Panc1 (cell line): ENCODE measurements around the gene MAMSTR. TPM values are rescaled to one million over a fixed set of nuclear protein-coding genes. Genes with fewer than 3 reads are reported as not detected.

Experiments used
- ATAC-seq: fragments of 200-7000 bp; cut with Tn5 transposase; 2 replicates; pipeline ENCODE4 v1.9.1; 2020; ENCODE audit warnings: mild to moderate bottlenecking, moderate library complexity
- BruUV-seq: library from RNA; stranded (reverse); fragments of 400-500 nt; replicated peaks from 2 replicates; lab custom pipeline; 2021; lab: Mats Ljungman, UMichigan
- CTCF ChIA-PET: fragments of 300-600 bp; sonication (Branson Sonifier 250); formaldehyde crosslinking; loops from one replicate; lab custom pipeline; 2022; ENCODE audit warnings: antibody characterized with exemption; lab: Charles Lee
- POLR2A ChIA-PET: fragments of 300-600 bp; sonication (Branson Sonifier 250); formaldehyde crosslinking; loops from one replicate; lab custom pipeline; 2022; ENCODE audit warnings: antibody characterized with exemption; lab: Charles Lee
- DNase-seq: peaks from one replicate; pipeline ENCODE4 v3.0.0-alpha.2; 2010; ENCODE audit warnings: low read depth, low spot score
- H3K27ac ChIP-seq: 2 replicates; pipeline ENCODE4 v1.5.1; 2011; ENCODE audit warnings: mild to moderate bottlenecking, low read length, inconsistent platforms
- H3K27me3 ChIP-seq: fragments of 200-500 bp; sonication (Bioruptor generic); 2 replicates; pipeline ENCODE4 v1.6.0; 2014; ENCODE audit warnings: low read length, inconsistent platforms; ENCODE audit not compliant: control insufficient read depth, insufficient read depth
- H3K36me3 ChIP-seq: fragments of 200-500 bp; sonication (Bioruptor generic); 2 replicates; pipeline ENCODE4 v1.5.1; 2014; ENCODE audit warnings: inconsistent platforms, mild to moderate bottlenecking, low read length, moderate library complexity; ENCODE audit not compliant: control insufficient read depth, insufficient read depth
- H3K4me1 ChIP-seq: 2 replicates; pipeline ENCODE4 v1.5.1; 2011; ENCODE audit warnings: inconsistent platforms, mild to moderate bottlenecking, low read length, moderate library complexity; ENCODE audit not compliant: control insufficient read depth, insufficient read depth
- H3K4me3 ChIP-seq, 2 experiments: 2 replicates each; pipeline ENCODE4 v1.5.1; 2011 to 2012; ENCODE audit warnings: low read depth in 2 of 2, low read length in 2 of 2, mild to moderate bottlenecking in 2 of 2, inconsistent platforms in 1 of 2, moderate library complexity in 1 of 2
- H3K9me3 ChIP-seq: fragments of 200-500 bp; sonication (Bioruptor generic); 2 replicates; pipeline ENCODE4 v1.5.1; 2014; ENCODE audit warnings: low read depth, mild to moderate bottlenecking, inconsistent platforms, low read length, moderate library complexity; ENCODE audit not compliant: control insufficient read depth, insufficient read depth
- CTCF ChIP-seq: fragments of 450-650 bp; IDR thresholded peaks from 2 replicates; pipeline ENCODE4 v1.5.1; 2017; ENCODE audit warnings: mild to moderate bottlenecking
- POLR2AphosphoS5 ChIP-seq: IDR thresholded peaks from 2 replicates; pipeline ENCODE4 v1.6.1; 2012; ENCODE audit warnings: mild to moderate bottlenecking, low read depth, low read length, moderate library complexity
- SIN3A ChIP-seq: IDR thresholded peaks from 2 replicates; pipeline ENCODE4 v1.6.1; 2012; ENCODE audit warnings: low read depth, mild to moderate bottlenecking, low read length, moderate library complexity, borderline replicate concordance; ENCODE audit not compliant: insufficient read depth
- TCF7L2 ChIP-seq: IDR thresholded peaks from 2 replicates; pipeline ENCODE4 v1.6.1; 2011; ENCODE audit warnings: mild to moderate bottlenecking, low read depth, low read length, inconsistent platforms
- in situ Hi-C: cut with HindIII; loops from 2 replicates; pipeline ENCODE4 v1.10.0; 2016; ENCODE audit warnings: low sequenced_read_pairs, low pct_unique_long_range_greater_than_20kb
- intact Hi-C: fragments of 100-400 bp; cut with micrococcal nuclease; formaldehyde crosslinking; loops from one replicate; pipeline ENCODE4 v1.10.0; 2022; ENCODE audit not compliant: unreplicated experiment
- total RNA-seq: library from RNA; stranded (reverse); gene quantifications from one replicate; pipeline ENCODE4 v1.2.1, GENCODE V29; 2021; ENCODE audit not compliant: unreplicated experiment
- TF ChIP-seq, protein P1 (sequence below), 2 experiments: IDR thresholded peaks; 2 replicates each; pipeline ENCODE4 v1.6.1; 2011 to 2012; ENCODE audit warnings: low read depth in 2 of 2, control low read depth in 1 of 2, low read length in 1 of 2, mild to moderate bottlenecking in 1 of 2, moderate library complexity in 1 of 2; ENCODE audit not compliant: insufficient read depth in 1 of 2

Gene MAMSTR
- total RNA-seq, 1 experiment from 2014 or later: 3.3 TPM

DNA sequence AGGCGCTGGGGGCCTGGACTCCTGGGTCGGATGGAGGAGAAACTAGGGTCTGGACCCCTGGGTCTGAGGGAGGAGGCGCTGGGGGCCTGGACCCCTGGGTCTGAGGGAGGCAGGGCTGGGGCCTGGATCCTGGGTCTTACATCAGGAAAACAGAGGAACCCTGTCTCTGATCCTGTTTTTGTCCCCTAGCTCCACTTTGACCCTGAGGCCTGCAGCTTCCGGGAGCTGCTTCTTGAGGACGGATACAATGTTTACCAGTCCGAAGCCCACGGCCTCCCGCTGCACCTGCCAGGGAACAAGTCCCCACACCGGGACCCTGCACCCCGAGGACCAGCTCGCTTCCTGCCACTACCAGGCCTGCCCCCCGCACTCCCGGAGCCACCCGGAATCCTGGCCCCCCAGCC is 38.2 kb upstream of the MAMSTR start:
- CTCF ChIA-PET: no interaction called here
- POLR2A ChIA-PET: no interaction called here

GRCh38 chr19:48757089-48757675 is 37.7 kb upstream of the MAMSTR start:
- no peak for DNase-seq
- peaks cover 1% of the 10 kb centered on the region; the same call in 1 of the 2 replicates for H3K36me3 ChIP-seq
- ChIA-PET POLR2A (no interaction called here), CTCF (no interaction called here)
- H3K4me1 ChIP-seq: no peaks in the 10 kb centered on the region; the same call in 1 of the 2 replicates
- no peak for ATAC-seq
- H3K9me3 ChIP-seq: no peaks in the 10 kb centered on the region
- no peak overlapping the region for H3K27ac ChIP-seq
- no TSS peak for BruUV-seq
- in situ Hi-C loops (no loop called here), intact Hi-C loops (no loop called here)
- no peaks in the 10 kb centered on the region for H3K27me3 ChIP-seq
- TF ChIP-seq SIN3A (no peak), POLR2AphosphoS5 (no peak), TCF7L2 (no peak), CTCF (no peak)
- TF ChIP-seq, protein P1, sequence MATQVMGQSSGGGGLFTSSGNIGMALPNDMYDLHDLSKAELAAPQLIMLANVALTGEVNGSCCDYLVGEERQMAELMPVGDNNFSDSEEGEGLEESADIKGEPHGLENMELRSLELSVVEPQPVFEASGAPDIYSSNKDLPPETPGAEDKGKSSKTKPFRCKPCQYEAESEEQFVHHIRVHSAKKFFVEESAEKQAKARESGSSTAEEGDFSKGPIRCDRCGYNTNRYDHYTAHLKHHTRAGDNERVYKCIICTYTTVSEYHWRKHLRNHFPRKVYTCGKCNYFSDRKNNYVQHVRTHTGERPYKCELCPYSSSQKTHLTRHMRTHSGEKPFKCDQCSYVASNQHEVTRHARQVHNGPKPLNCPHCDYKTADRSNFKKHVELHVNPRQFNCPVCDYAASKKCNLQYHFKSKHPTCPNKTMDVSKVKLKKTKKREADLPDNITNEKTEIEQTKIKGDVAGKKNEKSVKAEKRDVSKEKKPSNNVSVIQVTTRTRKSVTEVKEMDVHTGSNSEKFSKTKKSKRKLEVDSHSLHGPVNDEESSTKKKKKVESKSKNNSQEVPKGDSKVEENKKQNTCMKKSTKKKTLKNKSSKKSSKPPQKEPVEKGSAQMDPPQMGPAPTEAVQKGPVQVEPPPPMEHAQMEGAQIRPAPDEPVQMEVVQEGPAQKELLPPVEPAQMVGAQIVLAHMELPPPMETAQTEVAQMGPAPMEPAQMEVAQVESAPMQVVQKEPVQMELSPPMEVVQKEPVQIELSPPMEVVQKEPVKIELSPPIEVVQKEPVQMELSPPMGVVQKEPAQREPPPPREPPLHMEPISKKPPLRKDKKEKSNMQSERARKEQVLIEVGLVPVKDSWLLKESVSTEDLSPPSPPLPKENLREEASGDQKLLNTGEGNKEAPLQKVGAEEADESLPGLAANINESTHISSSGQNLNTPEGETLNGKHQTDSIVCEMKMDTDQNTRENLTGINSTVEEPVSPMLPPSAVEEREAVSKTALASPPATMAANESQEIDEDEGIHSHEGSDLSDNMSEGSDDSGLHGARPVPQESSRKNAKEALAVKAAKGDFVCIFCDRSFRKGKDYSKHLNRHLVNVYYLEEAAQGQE (IDR thresholded peaks at IDR 0.05; ENCODE audit: insufficient read depth in 1 of 2, low read depth in 2 of 2, low read length in 1 of 2): no peak
- no peak overlapping the region for H3K4me3 ChIP-seq

More for the DNA sequence above, 38.2 kb upstream of the MAMSTR start:
- Histone ChIP-seq H3K27ac (no peak overlapping the region), H3K36me3 (no peaks in the 10 kb centered on the region), H3K4me3 (no peak overlapping the region), H3K27me3 (no peaks in the 10 kb centered on the region), H3K4me1 (no peaks in the 10 kb centered on the region; the same call in 1 of the 2 replicates), H3K9me3 (no peaks in the 10 kb centered on the region)
- no TSS peak for BruUV-seq
- in situ Hi-C loops: no loop called here
- ATAC-seq: no peak
- intact Hi-C loops: no loop called here
- no peak for DNase-seq
- TF ChIP-seq CTCF: no peak
- TF ChIP-seq SIN3A: no peak
- TF ChIP-seq, protein P1 (IDR thresholded peaks at IDR 0.05; ENCODE audit: insufficient read depth in 1 of 2, low read depth in 2 of 2, low read length in 1 of 2): no peak
- no peak for TF ChIP-seq TCF7L2
- TF ChIP-seq POLR2AphosphoS5: no peak
